Measurements from ENCODE around the gene TAS2R39. TPM values are rescaled to one million over a fixed set of nuclear protein-coding genes. Genes with fewer than 3 reads are reported as not detected.

The TAS2R39 gene
- total RNA-seq, 3 donors from 2014 or later (not counting 1 experiment from before 2014, with no cell fraction given): not detected

DNA sequence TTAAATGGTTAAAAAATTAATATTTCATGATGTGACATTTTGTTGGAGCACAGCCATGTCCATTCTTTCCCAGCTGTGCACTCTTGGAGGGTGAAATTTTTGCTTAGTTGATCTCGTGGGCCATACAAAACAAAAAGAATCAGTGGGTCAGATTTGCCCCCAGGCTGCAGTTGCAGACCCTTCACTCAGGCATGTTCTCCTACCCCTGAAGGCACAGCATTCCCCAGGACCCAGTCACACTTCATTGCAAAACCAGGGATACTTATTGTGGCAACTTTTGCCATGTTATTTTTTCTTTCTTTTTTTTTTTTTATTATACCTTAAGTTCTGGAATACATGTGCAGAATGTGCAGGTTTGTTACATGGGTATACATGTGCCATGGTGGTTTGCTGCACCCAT lies 44.6 kb downstream of the TAS2R39 start:
- no peak for DNase-seq
- Mint-ChIP-seq H3K36me3 (no peaks in the 10 kb centered on the region), H3K4me3 (no peak overlapping the region), H3K27ac (no peak overlapping the region), H3K4me1 (no peaks in the 10 kb centered on the region), H3K27me3 (ENCODE audit: low read depth in 2 of 2) (peaks cover 9 to 20% of the 10 kb centered on the region in 2 donors), H3K9me3 (no peaks in the 10 kb centered on the region)
- Histone ChIP-seq H3K9me3 (ENCODE audit: control insufficient read depth, insufficient read depth, low read length) (no peaks in the 10 kb centered on the region), H3K27me3 (ENCODE audit: control insufficient read depth, insufficient read depth, low read length) (peaks cover 3% of the 10 kb centered on the region), H3K36me3 (ENCODE audit: control insufficient read depth, insufficient read depth, low read length) (no peaks in the 10 kb centered on the region), H3K4me3 (ENCODE audit: low read length) (no peak overlapping the region), H3K27ac (ENCODE audit: low read length) (no peak overlapping the region), H3K4me1 (ENCODE audit: control insufficient read depth, insufficient read depth, low read length) (no peaks in the 10 kb centered on the region)
- intact Hi-C loops (cut with micrococcal nuclease): no loop called here
- WGBS (ENCODE audit: insufficient coverage): 80% methylated on average over 1 of the region's 1 CpG
- ATAC-seq: no peak
- TF ChIP-seq, protein P1, sequence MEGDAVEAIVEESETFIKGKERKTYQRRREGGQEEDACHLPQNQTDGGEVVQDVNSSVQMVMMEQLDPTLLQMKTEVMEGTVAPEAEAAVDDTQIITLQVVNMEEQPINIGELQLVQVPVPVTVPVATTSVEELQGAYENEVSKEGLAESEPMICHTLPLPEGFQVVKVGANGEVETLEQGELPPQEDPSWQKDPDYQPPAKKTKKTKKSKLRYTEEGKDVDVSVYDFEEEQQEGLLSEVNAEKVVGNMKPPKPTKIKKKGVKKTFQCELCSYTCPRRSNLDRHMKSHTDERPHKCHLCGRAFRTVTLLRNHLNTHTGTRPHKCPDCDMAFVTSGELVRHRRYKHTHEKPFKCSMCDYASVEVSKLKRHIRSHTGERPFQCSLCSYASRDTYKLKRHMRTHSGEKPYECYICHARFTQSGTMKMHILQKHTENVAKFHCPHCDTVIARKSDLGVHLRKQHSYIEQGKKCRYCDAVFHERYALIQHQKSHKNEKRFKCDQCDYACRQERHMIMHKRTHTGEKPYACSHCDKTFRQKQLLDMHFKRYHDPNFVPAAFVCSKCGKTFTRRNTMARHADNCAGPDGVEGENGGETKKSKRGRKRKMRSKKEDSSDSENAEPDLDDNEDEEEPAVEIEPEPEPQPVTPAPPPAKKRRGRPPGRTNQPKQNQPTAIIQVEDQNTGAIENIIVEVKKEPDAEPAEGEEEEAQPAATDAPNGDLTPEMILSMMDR (IDR thresholded peaks at IDR 0.05): no peak

DNA sequence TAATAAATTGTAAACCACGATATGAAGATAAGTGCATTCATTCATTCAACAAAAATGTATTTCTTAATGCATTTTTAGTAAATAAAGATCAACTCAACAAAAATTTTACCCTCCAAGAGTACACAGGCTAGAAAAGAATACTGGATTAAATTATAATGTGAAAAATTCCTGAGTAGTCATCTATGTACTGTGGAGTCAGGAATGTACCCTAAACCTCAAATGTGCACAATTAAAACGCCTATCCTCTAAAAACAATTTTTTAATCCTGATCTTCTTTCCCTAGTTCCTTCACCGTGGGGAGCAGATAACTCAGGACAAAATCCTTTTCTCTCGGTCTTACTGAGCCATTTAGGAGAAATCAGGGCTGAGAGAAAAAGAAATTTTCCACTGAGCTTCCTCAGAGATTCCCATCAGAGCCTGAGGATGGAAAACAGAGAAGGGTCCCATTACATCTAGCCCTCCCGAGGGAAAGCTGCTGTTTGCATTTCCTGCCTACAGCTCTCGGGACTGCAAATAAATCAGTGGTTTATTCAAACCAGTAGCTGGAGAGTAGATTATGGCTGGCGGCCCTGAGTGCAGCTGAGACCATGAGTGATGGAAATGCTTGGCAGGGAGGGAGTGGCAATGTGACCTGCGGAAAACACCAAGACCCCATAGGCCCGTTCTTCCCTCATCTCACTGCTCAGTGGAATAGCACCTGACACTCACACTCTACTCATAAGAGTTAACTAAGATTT lies 46.0 kb downstream of the TAS2R39 start:
- H3K9me3 Mint-ChIP-seq: no peaks in the 10 kb centered on the region
- no peaks in the 10 kb centered on the region for H3K36me3 Mint-ChIP-seq
- H3K4me1 Mint-ChIP-seq: no peaks in the 10 kb centered on the region
- Histone ChIP-seq H3K27me3 (ENCODE audit: control insufficient read depth, insufficient read depth, low read length) (peaks cover 3% of the 10 kb centered on the region), H3K27ac (ENCODE audit: low read length) (no peak overlapping the region), H3K4me1 (ENCODE audit: control insufficient read depth, insufficient read depth, low read length) (no peaks in the 10 kb centered on the region), H3K36me3 (ENCODE audit: control insufficient read depth, insufficient read depth, low read length) (no peaks in the 10 kb centered on the region), H3K4me3 (ENCODE audit: low read length) (no peak overlapping the region), H3K9me3 (ENCODE audit: control insufficient read depth, insufficient read depth, low read length) (no peaks in the 10 kb centered on the region)
- 70% methylated on average over 6 of the region's 9 CpGs for WGBS (ENCODE audit: insufficient coverage)
- intact Hi-C loops (cut with micrococcal nuclease): no loop called here
- peaks cover 0 to 11% of the 10 kb centered on the region in 2 donors for H3K27me3 Mint-ChIP-seq (ENCODE audit: low read depth in 2 of 2)
- DNase-seq (no peak), ATAC-seq (no peak)
- H3K4me3 Mint-ChIP-seq: no peak overlapping the region
- no peak overlapping the region for H3K27ac Mint-ChIP-seq
- TF ChIP-seq, protein P1 (IDR thresholded peaks at IDR 0.05): no peak

DNA sequence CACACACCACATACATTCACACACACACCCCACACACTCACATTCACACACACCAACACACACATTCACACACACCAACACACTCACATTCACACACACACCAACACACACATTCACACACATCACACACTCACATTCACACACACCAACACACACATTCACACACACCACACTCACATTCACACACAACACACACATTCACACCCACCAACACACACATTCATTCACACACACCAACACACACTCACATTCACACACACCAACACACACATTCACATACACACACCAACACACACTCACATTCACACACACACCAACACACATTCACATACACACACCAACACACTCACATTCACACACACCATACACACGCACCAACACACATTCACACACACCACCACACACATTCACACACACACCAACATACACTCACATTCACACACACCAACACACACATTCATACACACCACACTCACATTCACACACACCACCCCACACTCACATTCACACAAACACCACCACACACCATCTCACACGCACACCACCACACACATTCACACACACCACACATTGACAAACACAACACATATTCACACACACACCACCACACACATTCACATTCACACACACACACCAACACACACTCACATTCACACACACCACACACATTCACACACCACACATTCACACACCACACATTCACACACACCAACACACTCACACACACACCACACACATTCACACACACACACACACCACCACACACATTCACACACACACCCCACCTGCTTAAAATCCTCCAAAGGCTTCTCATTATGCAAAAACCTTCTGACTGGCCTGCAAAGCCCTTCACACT lies 47.6 kb downstream of the TAS2R39 start:
- no peak overlapping the region for H3K4me3 ChIP-seq (ENCODE audit: low read length)
- Mint-ChIP-seq H3K36me3 (peaks cover 6% of the 10 kb centered on the region), H3K4me1 (no peaks in the 10 kb centered on the region), H3K27me3 (ENCODE audit: low read depth in 2 of 2) (peaks cover 5 to 20% of the 10 kb centered on the region in 2 donors), H3K27ac (no peak overlapping the region), H3K4me3 (no peak overlapping the region), H3K9me3 (no peaks in the 10 kb centered on the region)
- peak in 1 of 3 donors; percentile 39 for ATAC-seq
- WGBS (ENCODE audit: insufficient coverage): 93% methylated on average over 2 of the region's 2 CpGs
- no peaks in the 10 kb centered on the region for H3K9me3 ChIP-seq (ENCODE audit: control insufficient read depth, insufficient read depth, low read length)
- H3K4me1 ChIP-seq (ENCODE audit: control insufficient read depth, insufficient read depth, low read length): no peaks in the 10 kb centered on the region
- intact Hi-C loops (cut with micrococcal nuclease): no loop called here
- H3K27ac ChIP-seq (ENCODE audit: low read length): no peak overlapping the region
- TF ChIP-seq, protein P1 (IDR thresholded peaks at IDR 0.05): no peak
- no peaks in the 10 kb centered on the region for H3K27me3 ChIP-seq (ENCODE audit: control insufficient read depth, insufficient read depth, low read length)
- DNase-seq: no peak
- H3K36me3 ChIP-seq (ENCODE audit: control insufficient read depth, insufficient read depth, low read length): no peaks in the 10 kb centered on the region

Other genes starting within 250 kb of the TAS2R39 start
- not detected for gene TRPV5, start 249.7 kb upstream of the TAS2R39 start, total RNA-seq
- gene LLCFC1, start 243.9 kb upstream of the TAS2R39 start, total RNA-seq: not detected
- gene KEL, start 221.1 kb upstream of the TAS2R39 start, total RNA-seq: under 1 TPM in 2 of 3 donors, not detected in 1; 0.09 to 0.61 TPM
- not detected for gene OR9A2, start 156.3 kb upstream of the TAS2R39 start, total RNA-seq
- not detected for gene OR6V1, start 131.1 kb upstream of the TAS2R39 start, total RNA-seq
- gene PIP, start 51.3 kb upstream of the TAS2R39 start, total RNA-seq: not detected
- not detected for gene TAS2R40, start 38.6 kb downstream of the TAS2R39 start, total RNA-seq
- gene GSTK1, start 80.0 kb downstream of the TAS2R39 start, total RNA-seq: 100 to 1,000 TPM; 159 to 215 (median 181) TPM
- not detected for gene TMEM139, start 101.5 kb downstream of the TAS2R39 start, total RNA-seq
- 10 to 100 TPM; 36.7 to 60.5 (median 54.7) TPM for gene CASP2, start 104.9 kb downstream of the TAS2R39 start, total RNA-seq
- gene CLCN1, start 132.7 kb downstream of the TAS2R39 start, total RNA-seq: under 1 TPM in 2 of 3 donors, not detected in 1; 0.16 to 0.19 TPM
- gene FAM131B, start 179.3 kb downstream of the TAS2R39 start, total RNA-seq: 1 to 10 TPM; 2.3 to 2.8 (median 2.5) TPM
- gene ZYX, start 197.9 kb downstream of the TAS2R39 start, total RNA-seq: 100 to 1,000 TPM; 168 to 219 (median 186) TPM
- 1 to 10 TPM in 2 of 3 donors, not detected in 1; 1.0 to 1.2 TPM for gene EPHA1, start 225.4 kb downstream of the TAS2R39 start, total RNA-seq